Muscle of back (tissue), 11 donors: ENCODE results near the gene FIP1L1. TPM values are rescaled to one million over a fixed set of nuclear protein-coding genes. Genes with fewer than 3 reads are reported as not detected.
"Not testable (repeated sequence)": the region's sequence is repeated elsewhere in the genome, so short reads cannot be mapped to it uniquely, and the experiment has no call there.

ENCODE experiments used
- DNase-seq, 3 donors: peaks; one replicate each; pipeline versions ENCODE4 v3.0.0 to v3.0.0-alpha.2; 2013
- polyA plus RNA-seq, 10 donors: library from polyadenylated mRNA; unstranded; fragments of 120-200 nt; gene quantifications; one replicate each; pipeline ENCODE4 v1.2.1, GENCODE V29; 2013; ENCODE audit not compliant: insufficient read length in 10 of 10

Gene FIP1L1
- polyA plus RNA-seq, 10 donors: 38.9 to 49.7 (median 46.0) TPM

- DNase-seq: no peak
Observed at GRCh38 chr4:53374777-53375258, 2.6 kb upstream of the FIP1L1 start.

GRCh38 chr4:53376900-53377299, 541 bp upstream of the FIP1L1 start:
- DNase-seq: no peak

GRCh38 chr4:53378171-53378482, 686 bp downstream of the FIP1L1 start:
- DNase-seq: no peak

DNA sequence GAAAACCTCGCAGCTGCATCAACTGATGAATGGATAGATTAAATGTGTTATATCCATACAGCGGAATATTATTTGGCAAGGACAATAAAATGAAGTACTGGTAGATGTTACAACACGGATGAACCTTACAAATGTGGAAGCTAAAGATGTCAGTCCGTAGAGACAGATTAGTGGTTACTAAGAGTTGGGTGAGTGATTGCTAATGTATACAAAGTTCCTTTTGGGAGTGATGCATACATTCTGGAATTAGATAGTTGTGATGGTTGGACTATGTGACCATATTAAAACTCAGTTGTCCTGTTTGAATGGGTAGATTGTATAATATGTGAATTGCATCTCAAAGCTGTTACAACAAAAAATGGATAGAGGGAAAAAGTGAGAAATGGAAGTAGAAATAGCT, 2.8 kb downstream of the FIP1L1 start:
- DNase-seq: no peak

GRCh38 chr4:53409479-53409878, 32.0 kb downstream of the FIP1L1 start:
- not testable (repeated sequence) for DNase-seq

- DNase-seq: no peak
Observed at GRCh38 chr4:53419208-53419607, 41.8 kb downstream of the FIP1L1 start.

DNA sequence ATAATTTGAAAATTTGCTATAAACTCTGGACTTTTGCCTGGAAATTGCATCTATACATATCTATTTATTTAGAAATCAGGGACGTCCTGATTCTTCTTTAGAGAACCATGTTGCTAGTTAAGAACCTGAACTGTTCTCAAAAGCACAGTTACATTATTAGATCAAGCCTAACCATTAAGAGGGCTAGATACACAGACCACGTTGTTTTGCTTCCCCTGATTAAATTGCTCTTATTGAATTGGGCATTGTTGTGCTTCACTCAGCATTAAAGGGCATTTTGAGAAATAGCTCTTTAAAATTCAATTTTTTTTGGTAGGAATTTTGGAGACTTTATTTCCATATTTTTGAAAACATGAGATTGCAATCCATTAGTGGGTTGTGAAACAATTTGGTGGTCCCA, 44.4 kb downstream of the FIP1L1 start:
- no peak for DNase-seq

DNA sequence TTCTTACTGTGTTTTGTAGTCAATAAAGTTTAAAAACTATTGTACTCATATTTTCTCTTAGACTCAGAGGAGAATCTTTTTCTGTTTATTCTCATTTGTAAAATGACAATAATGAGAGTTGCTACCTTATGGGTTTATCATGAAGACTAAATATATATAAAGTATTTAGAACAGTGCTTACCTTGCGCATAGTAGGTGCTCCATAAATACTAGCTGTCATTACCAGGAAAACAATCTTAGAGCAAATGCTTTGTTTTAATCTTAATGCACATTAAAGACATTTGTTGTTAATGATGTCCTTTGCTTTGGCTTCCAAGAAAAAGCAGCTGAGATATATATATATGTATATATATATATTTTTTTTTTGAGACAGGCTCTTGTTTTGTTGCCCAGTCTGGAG, 44.9 kb downstream of the FIP1L1 start:
- no peak for DNase-seq

GRCh38 chr4:53424280-53424679, 46.8 kb downstream of the FIP1L1 start:
- DNase-seq: no peak

GRCh38 chr4:53427366-53427765, 49.9 kb downstream of the FIP1L1 start:
- no peak for DNase-seq

- no peak for DNase-seq
Observed at GRCh38 chr4:53431052-53431451, 53.6 kb downstream of the FIP1L1 start.

DNA sequence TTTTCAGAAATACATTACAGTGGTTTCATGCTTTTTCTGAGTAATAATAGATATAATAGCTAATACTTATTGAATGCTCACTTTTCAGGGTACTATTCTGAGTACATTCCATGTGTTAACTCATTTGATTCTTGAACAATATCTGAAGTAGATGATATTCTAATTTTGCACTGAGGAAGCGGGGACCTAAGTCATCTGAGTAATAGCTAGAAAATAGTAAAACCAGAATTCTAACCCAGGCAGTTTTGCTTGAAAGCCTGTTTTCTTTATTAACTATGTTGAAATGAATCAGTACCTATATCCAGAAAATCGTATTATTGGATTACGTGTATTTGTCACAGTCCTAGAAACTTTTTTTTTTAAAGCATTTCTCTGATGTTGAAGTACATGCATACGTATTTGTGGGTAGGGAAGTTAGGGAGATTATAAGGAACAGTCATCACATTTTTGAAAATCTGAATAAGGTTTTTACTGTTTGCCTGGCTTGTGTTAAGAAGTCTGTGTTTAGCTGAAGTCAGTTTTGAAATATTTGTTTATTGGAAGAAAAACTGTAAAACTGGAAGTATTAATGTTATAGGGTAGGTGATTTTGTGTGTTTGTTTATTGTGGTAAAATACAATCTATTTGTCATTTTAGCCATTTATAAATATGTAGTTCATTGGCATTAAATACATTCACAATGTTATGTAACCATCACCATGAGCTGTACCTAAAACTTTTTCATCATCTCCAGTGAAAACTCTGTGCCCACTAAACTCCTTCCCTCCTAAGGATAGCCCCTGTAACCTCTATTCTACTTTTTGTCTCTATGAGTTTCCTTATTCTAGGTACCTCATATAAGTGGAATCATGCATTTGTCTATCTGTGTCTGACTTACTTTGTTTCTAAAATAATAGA, 55.3 kb downstream of the FIP1L1 start:
- no peak for DNase-seq

GRCh38 chr4:53436251-53436650, 58.8 kb downstream of the FIP1L1 start:
- no peak for DNase-seq

- DNase-seq: no peak
Observed at GRCh38 chr4:53441564-53441963, 64.1 kb downstream of the FIP1L1 start.

DNA sequence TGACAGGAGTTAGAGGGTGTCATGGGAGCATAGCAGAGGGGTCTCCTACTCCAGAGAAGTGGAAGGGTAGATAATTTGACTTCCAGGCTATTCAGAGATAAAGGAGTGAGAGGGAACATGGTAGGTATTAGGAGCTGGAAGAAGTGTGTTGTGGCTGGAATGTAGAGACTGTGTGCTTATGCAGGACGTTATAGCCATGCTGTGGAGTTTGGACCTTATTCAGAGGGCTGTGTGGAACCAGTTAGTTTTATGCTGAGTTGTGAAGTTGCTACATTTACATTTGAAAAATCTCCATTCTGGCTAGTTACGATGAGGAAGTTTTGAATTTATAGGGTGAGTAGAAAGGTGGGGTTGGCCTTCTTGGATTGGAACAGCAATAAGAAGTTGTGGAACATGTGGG, 67.5 kb downstream of the FIP1L1 start:
- no peak for DNase-seq

- DNase-seq: no peak
Observed at GRCh38 chr4:53450773-53451172, 73.3 kb downstream of the FIP1L1 start.

DNA sequence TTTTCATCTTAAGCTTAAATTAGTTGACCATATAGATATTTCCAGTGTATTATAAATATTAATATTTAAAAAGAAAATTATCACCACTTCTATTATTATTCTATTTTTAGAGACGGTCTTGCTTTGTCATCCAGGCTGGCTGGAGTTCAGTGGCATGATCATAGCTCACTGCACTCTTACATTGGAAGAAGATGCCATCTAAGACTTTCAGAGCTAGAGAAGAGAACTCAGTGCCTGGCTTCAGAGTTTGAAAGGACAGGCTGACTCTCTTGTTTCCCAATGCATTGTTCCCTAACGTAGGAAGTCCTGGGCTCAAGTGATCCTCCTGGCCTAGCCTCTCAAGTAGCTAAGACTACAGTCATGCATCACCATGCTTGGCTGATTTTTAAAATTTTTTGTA, 75.9 kb downstream of the FIP1L1 start:
- DNase-seq: no peak

GRCh38 chr4:53455766-53456165, 78.3 kb downstream of the FIP1L1 start:
- DNase-seq: no peak

DNA sequence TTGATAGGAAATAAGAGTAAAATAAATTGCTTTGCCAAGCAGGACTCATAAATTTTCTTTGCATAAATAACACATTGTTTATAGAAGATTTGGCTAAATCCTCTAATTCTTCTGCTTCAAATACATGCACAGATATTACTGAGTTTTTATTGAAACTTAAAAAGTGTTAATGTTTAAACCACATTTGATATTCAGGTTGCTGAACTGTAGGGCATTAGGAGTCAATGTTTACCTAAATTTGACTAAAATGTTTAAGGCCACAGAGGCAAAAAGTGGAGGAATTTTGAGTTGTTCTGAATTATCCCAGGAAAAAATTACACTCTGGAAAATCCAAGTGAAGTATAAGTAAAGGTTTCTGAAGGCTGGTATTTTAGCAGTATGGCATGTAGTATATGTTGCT, 78.7 kb downstream of the FIP1L1 start:
- no peak for DNase-seq

DNA sequence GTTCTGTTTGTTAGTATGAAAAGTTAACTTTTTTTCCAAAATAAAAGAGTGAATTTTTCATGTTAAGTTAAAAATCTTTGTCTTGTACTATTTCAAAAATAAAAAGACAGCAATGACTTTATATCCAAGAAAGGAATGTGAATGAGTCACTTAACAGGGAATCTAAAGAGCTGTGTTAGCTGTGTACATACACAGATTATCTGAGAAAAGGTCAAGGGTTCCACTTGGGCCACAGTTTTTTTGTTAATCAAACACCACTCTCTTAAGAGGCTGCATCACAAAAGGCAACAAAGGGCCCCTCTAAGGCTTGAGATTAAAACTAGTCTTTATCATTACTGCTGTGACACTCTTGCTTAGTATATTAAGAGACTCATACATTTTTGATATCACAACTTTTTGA, 82.1 kb downstream of the FIP1L1 start:
- DNase-seq: no peak

GRCh38 chr4:53461244-53461643, 83.8 kb downstream of the FIP1L1 start:
- no peak for DNase-seq

DNA sequence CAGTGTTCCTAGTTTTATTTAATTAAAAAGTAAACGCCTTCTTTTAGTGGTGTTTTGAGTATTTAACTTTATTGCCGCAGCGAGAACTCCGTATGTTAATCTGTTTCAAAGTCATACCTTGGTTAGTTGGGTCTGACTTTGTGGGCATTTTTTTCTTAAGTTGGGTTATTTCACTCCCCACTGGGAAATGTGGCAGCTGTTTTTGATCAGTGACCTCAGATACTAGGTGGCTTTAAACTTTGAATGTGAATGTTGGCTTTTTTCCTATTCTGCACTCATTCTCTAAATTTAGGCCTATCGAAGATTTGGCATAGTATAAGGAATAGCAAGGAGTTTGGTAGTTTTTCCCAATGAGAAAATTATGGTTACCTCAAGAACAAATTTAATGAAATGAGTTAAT, 85.9 kb downstream of the FIP1L1 start:
- no peak for DNase-seq

GRCh38 chr4:53465281-53465680, 87.8 kb downstream of the FIP1L1 start:
- no peak for DNase-seq

DNA sequence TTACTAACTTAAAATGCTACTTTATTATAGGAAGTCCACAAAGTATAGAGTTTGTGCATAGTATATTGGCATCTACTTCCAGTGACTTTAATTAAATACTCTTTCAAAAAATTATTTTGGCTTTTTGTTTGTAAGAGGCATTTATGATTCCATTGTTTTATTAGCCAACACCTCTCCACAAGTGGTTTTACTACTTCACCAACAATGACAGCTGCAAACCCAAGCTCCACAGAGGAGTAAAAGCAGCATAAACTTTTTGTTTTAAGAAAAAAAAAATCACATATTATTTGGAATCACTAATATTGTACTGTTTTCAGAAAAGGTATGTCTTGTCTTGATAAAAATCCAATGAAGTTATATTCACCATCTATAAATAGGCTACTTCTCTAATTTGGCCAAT, 88.5 kb downstream of the FIP1L1 start:
- no peak for DNase-seq
